Liver (tissue), 9 donors: Measurements from ENCODE around the gene RASA3. TPM values are rescaled to one million over a fixed set of nuclear protein-coding genes. Genes with fewer than 3 reads are reported as not detected.

Experiments used
- DNase-seq: peaks from one replicate; pipeline ENCODE4 v3.0.0-alpha.2; 2017; ENCODE audit warnings: low spot score
- H3K27ac ChIP-seq, 2 donors: one replicate each; pipeline ENCODE4 v1.7.0; 2013; ENCODE audit warnings: inconsistent platforms in 2 of 2, low read length in 2 of 2, control low read depth in 1 of 2, low read depth in 1 of 2, mild to moderate bottlenecking in 1 of 2
- H3K27me3 ChIP-seq, 4 donors: one replicate each; pipeline versions ENCODE4 v1.6.1 to v1.7.0; 2013; ENCODE audit warnings: low read length in 3 of 4, inconsistent platforms in 1 of 4, mild to moderate bottlenecking in 1 of 4, moderate library complexity in 1 of 4; ENCODE audit not compliant: control insufficient read depth in 4 of 4, insufficient read depth in 4 of 4
- H3K36me3 ChIP-seq, 4 donors: one replicate each; pipeline versions ENCODE4 v1.6.1 to v1.7.0; 2013; ENCODE audit warnings: low read length in 3 of 4, mild to moderate bottlenecking in 3 of 4, low read depth in 1 of 4, moderate library complexity in 1 of 4; ENCODE audit not compliant: control insufficient read depth in 4 of 4, insufficient read depth in 3 of 4
- H3K4me1 ChIP-seq, 4 donors: one replicate each; pipeline versions ENCODE4 v1.6.1 to v1.7.0; 2013; ENCODE audit warnings: low read length in 3 of 4, mild to moderate bottlenecking in 3 of 4, moderate library complexity in 1 of 4; ENCODE audit not compliant: control insufficient read depth in 4 of 4, insufficient read depth in 4 of 4
- H3K4me3 ChIP-seq, 3 donors: one replicate each; pipeline versions ENCODE4 v1.6.1 to v1.7.0; 2013; ENCODE audit warnings: low read length in 3 of 3, control low read depth in 1 of 3, low read depth in 1 of 3, mild to moderate bottlenecking in 1 of 3
- H3K9ac ChIP-seq, 2 donors: one replicate each; pipeline ENCODE4 v1.7.0; 2013; ENCODE audit warnings: low read length in 2 of 2, mild to moderate bottlenecking in 2 of 2, moderate library complexity in 2 of 2, control low read depth in 1 of 2, low read depth in 1 of 2
- H3K9me3 ChIP-seq, 4 donors: one replicate each; pipeline versions ENCODE4 v1.6.1 to v1.7.0; 2013; ENCODE audit warnings: low read length in 3 of 4; ENCODE audit not compliant: control insufficient read depth in 4 of 4
- ATF3 ChIP-seq: IDR thresholded peaks from 2 replicates; pipeline ENCODE4 v1.6.1; 2016; ENCODE audit warnings: antibody characterized with exemption
- CTCF ChIP-seq: fragments of 150-350 bp; IDR thresholded peaks from 2 replicates; pipeline ENCODE4 v1.5.1; 2017; ENCODE audit warnings: improper control_type of control experiment, low read depth, low read length; ENCODE audit not compliant: missing input control
- EGR1 ChIP-seq, 2 donors: IDR thresholded peaks; 2 replicates each; pipeline ENCODE4 v1.6.1; 2016 to 2018; ENCODE audit warnings: antibody characterized with exemption in 2 of 2, low read depth in 2 of 2
- FOXA2 ChIP-seq: IDR thresholded peaks from 2 replicates; pipeline ENCODE4 v1.6.1; 2016; ENCODE audit warnings: antibody characterized with exemption
- GABPA ChIP-seq, 2 donors: IDR thresholded peaks in 1 of 2; conservative IDR thresholded peaks in 1 of 2; 2 replicates each; pipeline ENCODE4 v1.6.1; 2016; ENCODE audit warnings: antibody characterized with exemption in 2 of 2, mild to moderate bottlenecking in 1 of 2, moderate library complexity in 1 of 2
- HNF4G ChIP-seq: IDR thresholded peaks from 2 replicates; pipeline ENCODE4 v1.6.1; 2016; ENCODE audit warnings: antibody characterized with exemption
- JUND ChIP-seq, 2 donors: IDR thresholded peaks; 2 replicates each; pipeline ENCODE4 v1.6.1; 2016; ENCODE audit warnings: antibody characterized with exemption in 2 of 2
- MAX ChIP-seq: IDR thresholded peaks from 2 replicates; pipeline ENCODE4 v1.6.1; 2016; ENCODE audit warnings: antibody characterized with exemption
- NR2F2 ChIP-seq: IDR thresholded peaks from 2 replicates; pipeline ENCODE4 v1.6.1; 2016; ENCODE audit warnings: antibody characterized with exemption
- REST ChIP-seq: IDR thresholded peaks from 2 replicates; pipeline ENCODE4 v1.6.1; 2016; ENCODE audit warnings: antibody characterized with exemption, mild to moderate bottlenecking
- SP1 ChIP-seq: IDR thresholded peaks from 2 replicates; pipeline ENCODE4 v1.6.1; 2018; ENCODE audit warnings: antibody characterized with exemption, mild to moderate bottlenecking
- TAF1 ChIP-seq: conservative IDR thresholded peaks from 2 replicates; pipeline ENCODE4 v1.6.1; 2016; ENCODE audit warnings: antibody characterized with exemption, mild to moderate bottlenecking
- YY1 ChIP-seq: IDR thresholded peaks from 2 replicates; pipeline ENCODE4 v1.6.1; 2016; ENCODE audit warnings: antibody characterized with exemption, mild to moderate bottlenecking
- ZBTB33 ChIP-seq: IDR thresholded peaks from 2 replicates; pipeline ENCODE4 v1.6.1; 2016; ENCODE audit warnings: antibody characterized with exemption
- WGBS: extraction: QIAGEN DNeasy Blood & Tissue Kit; methylation state at CpG from one replicate; pipeline ENCODE4 v1.1.7; 2013; 5-methylcytosine and 5-hydroxymethylcytosine counted together
- polyA plus RNA-seq, 2 donors: library from polyadenylated mRNA; stranded (reverse) in 1 of 2; unstranded in 1 of 2; fragments of 200-250 nt in 1 of 2; fragments of >200 nt in 1 of 2; fragmentation: Nextera tagmentation in 1 of 2; extraction: Ambion mirVana in 1 of 2; gene quantifications; one replicate each; pipeline versions ENCODE4 v1.2.1 to v1.2.3, GENCODE V29; 2013 to 2015
- total RNA-seq, 2 donors: library from RNA; depleted of rRNA; stranded (reverse); fragments of >200 nt; gene quantifications; one replicate each; pipeline ENCODE4 v1.2.3, GENCODE V29; 2014
- donor health status: healthy.
- donor health status: healthy.
- donor health status: healthy.
- donor health status: healthy.
- donor health status: healthy.

Gene RASA3
- total and polyA plus RNA-seq, 4 donors = 0.64 to 5.9 (median 3.8) TPM

- DNase-seq = no peak
- H3K4me1 ChIP-seq = peaks cover 0 to 1% (median 0%) of the 10 kb centered on the region in 4 donors
- 93% methylated on average over 38 of the region's 38 CpGs for WGBS
- no peak overlapping the region for H3K4me3 ChIP-seq
- TF ChIP-seq JUND (IDR thresholded peaks at IDR 0.05) (no peak), YY1 (no peak), SP1 (no peak), NR2F2 (no peak), GABPA (IDR thresholded peaks at IDR 0.05 in 1 of 2, conservative IDR thresholded peaks at IDR 0.05 in 1 of 2) (no peak), HNF4G (no peak), ZBTB33 (no peak), REST (no peak), MAX (no peak), EGR1 (IDR thresholded peaks at IDR 0.05; ENCODE audit: low read depth in 2 of 2) (no peak), TAF1 (no peak), ATF3 (no peak)
- no peaks in the 10 kb centered on the region for H3K27me3 ChIP-seq
- no peak overlapping the region for H3K9ac ChIP-seq
- no peaks in the 10 kb centered on the region for H3K36me3 ChIP-seq
- no peaks in the 10 kb centered on the region for H3K9me3 ChIP-seq
- H3K27ac ChIP-seq = no peak overlapping the region
These were observed 90.2 kb downstream of the RASA3 start for GRCh38 chr13:114042066-114042815.

- Histone ChIP-seq H3K4me1 (peaks cover 0 to 1% (median 0%) of the 10 kb centered on the region in 4 donors), H3K27ac (no peak overlapping the region), H3K36me3 (no peaks in the 10 kb centered on the region), H3K9me3 (no peaks in the 10 kb centered on the region), H3K27me3 (no peaks in the 10 kb centered on the region), H3K4me3 (no peak overlapping the region), H3K9ac (no peak overlapping the region)
- WGBS = 90% methylated on average over 17 of the region's 17 CpGs
- DNase-seq = no peak
- no peak for TF ChIP-seq CTCF
- TF ChIP-seq NR2F2 = no peak
- TF ChIP-seq GABPA (IDR thresholded peaks at IDR 0.05 in 1 of 2, conservative IDR thresholded peaks at IDR 0.05 in 1 of 2) = no peak
- TF ChIP-seq REST = no peak
- no peak for TF ChIP-seq YY1
- no peak for TF ChIP-seq FOXA2
- TF ChIP-seq ATF3 = no peak
- TF ChIP-seq TAF1 = no peak
- TF ChIP-seq MAX = no peak
- no peak for TF ChIP-seq JUND (IDR thresholded peaks at IDR 0.05)
- TF ChIP-seq ZBTB33 = no peak
These were observed 90.9 kb downstream of the RASA3 start for GRCh38 chr13:114041493-114041892.
